ENCODE data around the gene FXYD3.

DNA sequence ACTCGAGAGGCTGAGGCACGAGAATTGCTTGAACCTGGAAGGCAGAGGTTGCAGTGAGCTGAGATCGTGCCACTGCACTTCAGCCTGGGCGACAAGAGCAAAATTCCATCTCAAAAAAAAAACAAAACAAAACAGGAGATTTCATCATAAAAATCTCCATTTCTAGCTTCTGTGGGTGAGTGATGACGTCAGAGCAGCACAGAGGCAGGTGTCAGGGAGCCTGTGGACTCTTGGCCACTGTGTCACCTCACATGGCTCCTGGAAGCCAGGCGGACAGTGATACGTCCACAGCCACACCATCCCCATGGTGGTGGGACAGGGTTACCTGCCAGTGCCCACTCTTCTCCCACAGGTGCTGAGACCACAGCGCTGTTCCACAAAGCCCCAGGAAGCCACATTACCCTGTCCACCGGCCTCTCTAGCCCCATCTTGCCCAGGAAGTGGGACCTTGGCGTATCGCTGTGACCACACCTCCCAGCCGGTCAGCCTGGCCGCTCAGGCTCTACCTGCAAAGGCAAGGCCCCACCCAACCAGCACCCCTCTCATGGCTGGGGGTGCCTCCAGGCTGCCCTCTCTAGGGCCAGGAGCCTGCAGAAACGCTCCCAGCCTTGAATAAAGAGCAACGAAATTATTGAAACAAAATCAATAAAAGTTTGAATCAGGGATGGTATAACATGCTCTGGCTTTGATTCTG, 2.5 kb upstream of the FXYD3 start:
- TF ChIP-seq EZH2phosphoT487 (IDR thresholded peaks at IDR 0.05) (no peak), EZH2 (IDR thresholded peaks at IDR 0.05) (no peak)
- TF ChIP-seq, protein P1, sequence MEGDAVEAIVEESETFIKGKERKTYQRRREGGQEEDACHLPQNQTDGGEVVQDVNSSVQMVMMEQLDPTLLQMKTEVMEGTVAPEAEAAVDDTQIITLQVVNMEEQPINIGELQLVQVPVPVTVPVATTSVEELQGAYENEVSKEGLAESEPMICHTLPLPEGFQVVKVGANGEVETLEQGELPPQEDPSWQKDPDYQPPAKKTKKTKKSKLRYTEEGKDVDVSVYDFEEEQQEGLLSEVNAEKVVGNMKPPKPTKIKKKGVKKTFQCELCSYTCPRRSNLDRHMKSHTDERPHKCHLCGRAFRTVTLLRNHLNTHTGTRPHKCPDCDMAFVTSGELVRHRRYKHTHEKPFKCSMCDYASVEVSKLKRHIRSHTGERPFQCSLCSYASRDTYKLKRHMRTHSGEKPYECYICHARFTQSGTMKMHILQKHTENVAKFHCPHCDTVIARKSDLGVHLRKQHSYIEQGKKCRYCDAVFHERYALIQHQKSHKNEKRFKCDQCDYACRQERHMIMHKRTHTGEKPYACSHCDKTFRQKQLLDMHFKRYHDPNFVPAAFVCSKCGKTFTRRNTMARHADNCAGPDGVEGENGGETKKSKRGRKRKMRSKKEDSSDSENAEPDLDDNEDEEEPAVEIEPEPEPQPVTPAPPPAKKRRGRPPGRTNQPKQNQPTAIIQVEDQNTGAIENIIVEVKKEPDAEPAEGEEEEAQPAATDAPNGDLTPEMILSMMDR (IDR thresholded peaks at IDR 0.05) = no peak
